HG03354 (cell line): ENCODE data around the gene SETD1B.
"Not testable (repeated sequence)": the region's sequence is repeated elsewhere in the genome, so short reads cannot be mapped to it uniquely, and the experiment has no call there.

Experiments used
- ATAC-seq: cut with Tn5 transposase; IDR thresholded peaks from one replicate; pipeline ENCODE4 v1.9.1; 2021; ENCODE audit warnings: mild to moderate bottlenecking; ENCODE audit not compliant: unreplicated experiment, poor library complexity, severe bottlenecking

Gene SETD1B

DNA sequence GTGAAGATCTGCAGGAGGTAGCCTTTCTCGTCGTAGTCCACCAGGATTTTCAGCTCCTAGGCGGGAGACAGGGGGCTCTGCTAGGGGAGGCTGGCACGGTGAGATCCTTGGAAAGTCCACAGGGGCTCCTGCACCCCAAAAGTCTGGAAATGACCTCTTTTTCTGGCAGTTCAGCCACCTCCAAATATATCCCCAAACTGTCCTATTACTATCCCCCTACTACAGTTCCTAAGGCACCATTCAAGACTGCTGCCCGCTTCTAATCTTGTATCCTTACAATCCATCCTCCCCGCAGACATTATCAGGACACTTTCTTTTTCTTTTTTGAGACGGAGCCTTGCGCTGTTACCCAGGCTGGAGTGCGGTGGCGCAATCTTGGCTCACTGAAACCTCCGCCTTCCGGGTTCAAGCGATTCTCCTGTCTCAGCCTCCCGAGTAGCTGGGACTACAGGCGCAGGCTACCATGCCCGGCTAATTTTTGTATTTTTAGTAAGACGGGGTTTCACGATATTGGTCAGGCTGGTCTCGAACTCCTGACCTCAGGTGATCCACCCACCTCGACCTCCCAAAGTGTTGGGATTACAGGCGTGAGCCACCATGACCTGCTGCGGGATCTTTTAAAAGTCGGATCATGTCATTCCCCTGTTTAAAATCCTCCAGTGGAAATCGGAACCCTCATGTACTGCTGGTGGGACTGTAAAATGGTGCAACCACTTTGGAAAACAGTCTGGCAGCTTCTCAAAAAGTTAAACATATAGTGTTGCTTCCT is 36.4 kb downstream of the SETD1B start:
- no peak for ATAC-seq

DNA sequence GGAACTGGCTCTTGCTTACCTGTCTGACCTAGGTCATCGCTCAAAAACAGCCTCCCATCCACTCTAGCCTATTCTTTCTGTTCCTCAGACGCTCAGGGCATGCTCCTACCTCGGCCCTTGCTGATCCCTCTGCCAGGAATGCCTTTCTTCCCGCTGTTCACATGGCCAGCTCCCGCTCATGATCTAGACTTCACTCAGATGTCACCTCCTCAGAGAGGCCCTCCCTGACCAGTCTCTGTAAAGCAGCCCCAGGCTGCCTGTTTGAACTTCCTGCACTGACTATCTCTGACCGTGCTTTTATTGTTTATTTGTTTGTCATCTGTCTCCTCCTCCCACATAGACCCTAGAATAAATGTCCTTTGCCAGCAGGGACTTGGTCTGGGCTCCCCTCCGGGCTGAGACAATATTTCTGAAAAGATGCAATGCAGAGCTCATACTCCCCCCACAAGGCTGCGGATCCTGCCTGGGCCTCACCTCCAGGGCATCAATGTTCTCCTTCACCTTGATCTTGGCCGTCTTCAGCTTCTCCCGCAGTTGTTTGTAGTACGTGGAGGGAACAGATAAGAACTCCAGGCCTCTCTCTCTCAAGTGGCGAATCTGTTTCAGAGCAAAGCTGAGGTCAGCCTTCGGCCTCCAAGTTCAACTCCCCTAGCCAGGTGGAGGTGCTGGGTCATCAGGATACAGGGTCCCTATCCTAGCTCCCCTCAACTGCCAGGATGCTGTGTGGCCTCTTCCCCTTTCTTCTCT is 39.6 kb downstream of the SETD1B start:
- no peak for ATAC-seq

DNA sequence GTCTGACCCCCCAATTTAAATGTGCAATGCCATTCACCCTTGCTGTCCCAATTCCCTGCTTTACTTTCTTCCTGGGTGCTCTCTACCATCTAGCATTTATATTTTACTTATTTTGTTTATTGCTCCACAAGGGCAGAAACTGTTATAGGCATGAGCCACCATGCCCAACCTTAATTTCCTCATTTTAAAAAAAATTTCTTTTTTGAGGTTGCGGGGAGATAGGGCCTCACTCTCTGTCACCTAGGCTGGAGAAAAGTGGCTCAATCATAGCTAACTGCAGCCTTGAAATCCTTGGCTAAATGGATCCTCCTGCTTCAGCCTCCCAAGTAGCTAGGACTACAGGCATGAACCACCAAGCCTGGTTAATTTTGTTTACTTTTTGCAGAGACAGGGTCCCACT is 41.9 kb downstream of the SETD1B start:
- no peak for ATAC-seq

DNA sequence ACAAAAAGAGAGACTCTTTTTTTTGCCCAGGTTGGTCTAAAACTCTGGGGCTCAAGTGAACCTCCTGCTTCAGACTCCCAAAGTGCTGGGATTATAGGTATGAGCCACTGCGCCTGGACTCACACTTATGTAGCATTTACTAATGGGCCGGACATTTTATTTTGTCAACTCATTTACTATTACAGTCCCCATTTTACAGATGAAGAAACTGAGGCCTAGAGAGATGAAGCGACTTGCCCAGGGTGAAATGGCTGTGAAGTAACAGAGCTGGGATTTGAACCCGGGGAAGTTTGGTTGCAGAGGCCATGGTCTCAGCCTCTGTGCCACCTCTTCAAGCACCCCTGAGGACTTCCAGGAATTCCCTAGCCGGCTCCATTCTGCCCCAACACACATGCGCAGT is 45.4 kb downstream of the SETD1B start:
- ATAC-seq = no peak

DNA sequence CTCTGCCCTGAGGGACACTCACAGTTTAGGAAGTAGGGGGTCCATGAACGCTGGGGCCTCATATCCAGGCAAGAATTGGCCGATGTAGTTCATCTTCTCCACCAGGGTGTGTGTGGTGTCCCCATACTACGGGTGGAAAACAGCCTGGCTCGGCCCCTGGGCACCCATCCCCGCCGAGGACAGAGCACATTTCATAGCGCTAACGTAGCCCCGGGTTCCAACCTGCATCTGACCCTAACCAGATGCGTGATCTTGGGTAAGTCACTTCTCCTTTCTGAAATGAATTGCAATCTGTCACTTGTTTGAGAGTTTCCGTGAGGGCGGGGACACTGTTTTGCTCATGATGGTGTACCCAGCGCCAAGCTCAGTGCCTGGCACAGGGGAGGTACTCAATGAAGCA is 45.9 kb downstream of the SETD1B start:
- ATAC-seq = no peak

DNA sequence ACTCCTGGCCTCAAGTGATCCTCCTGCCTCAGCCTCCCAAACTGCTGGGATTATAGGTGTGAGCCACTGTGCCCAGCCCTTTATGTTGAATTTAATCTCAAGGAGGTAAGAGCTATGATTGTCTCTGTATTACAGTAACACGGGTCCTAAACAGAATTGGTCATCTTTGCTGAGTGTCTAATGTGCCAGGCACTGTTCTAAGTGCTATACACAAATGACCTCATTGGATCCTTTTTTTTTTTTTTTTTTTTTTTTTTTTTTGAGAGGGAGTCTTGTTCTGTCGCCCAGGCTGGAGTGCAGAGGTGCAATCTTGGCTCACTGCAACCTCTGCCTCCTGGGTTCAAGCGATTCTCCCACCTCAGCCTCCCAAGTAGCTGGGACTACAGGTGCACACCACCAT is 48.6 kb downstream of the SETD1B start:
- ATAC-seq = not testable (repeated sequence)

DNA sequence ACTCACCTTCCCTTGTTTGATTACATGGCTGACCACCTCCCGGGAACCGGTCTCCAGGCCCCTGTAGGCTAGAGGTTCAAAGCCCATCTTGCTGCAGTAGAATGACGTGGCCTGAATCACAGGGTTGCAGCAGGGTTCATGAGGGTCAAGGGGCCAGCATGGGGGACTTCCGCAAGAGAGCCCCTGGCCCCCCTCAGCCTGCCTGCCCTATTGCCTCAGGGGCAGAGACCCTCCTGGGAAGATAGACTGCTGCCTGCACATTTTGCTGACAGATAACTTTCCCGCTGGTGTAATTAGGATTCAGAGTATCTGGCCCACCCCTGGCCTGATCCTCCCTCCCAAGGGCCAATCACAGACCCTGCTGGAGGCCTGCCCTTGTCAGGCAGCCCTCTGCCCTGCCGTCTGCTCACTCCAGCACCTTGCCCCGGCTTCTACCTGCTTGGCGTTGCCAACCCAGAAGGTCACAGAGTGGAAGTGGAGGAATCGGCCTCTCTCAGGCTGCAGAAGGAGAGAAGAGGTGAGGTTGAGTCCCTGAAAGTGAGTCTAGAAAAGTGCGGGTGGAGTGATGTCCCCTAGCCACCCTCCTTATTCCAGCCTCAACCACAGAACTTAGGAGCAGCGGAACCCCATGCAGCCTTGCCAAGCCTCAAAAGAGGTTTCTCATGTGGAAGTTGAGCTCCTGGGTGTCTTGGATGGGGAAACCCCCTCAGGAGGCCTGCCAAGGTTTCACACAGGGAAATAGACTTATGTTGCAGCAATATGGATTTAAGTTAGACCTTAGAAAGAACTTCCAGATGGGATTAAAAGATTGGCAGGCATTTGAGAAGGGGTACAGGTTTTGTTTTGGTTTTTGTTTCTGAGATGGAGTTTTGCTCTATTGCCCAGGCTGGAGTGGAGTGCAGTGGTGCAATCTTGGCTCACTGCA is 53.8 kb downstream of the SETD1B start:
- no peak for ATAC-seq

DNA sequence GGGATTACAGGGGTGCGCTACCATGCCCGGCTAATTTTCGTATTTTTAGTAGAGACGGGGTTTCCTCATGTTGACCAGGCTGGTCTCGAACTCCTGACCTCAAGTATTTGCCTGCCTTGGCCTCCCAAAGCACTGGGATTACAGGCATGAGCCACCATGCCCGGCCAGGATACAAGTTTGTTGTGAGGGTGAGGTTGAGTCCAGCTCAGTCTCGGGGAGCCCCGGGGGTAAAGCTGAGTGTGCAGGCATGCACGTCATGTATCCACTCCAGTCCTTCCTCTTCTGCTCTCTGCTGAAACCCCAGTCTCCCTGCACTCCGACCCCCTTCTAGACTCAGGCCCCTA is 54.5 kb downstream of the SETD1B start:
- ATAC-seq = no peak

DNA sequence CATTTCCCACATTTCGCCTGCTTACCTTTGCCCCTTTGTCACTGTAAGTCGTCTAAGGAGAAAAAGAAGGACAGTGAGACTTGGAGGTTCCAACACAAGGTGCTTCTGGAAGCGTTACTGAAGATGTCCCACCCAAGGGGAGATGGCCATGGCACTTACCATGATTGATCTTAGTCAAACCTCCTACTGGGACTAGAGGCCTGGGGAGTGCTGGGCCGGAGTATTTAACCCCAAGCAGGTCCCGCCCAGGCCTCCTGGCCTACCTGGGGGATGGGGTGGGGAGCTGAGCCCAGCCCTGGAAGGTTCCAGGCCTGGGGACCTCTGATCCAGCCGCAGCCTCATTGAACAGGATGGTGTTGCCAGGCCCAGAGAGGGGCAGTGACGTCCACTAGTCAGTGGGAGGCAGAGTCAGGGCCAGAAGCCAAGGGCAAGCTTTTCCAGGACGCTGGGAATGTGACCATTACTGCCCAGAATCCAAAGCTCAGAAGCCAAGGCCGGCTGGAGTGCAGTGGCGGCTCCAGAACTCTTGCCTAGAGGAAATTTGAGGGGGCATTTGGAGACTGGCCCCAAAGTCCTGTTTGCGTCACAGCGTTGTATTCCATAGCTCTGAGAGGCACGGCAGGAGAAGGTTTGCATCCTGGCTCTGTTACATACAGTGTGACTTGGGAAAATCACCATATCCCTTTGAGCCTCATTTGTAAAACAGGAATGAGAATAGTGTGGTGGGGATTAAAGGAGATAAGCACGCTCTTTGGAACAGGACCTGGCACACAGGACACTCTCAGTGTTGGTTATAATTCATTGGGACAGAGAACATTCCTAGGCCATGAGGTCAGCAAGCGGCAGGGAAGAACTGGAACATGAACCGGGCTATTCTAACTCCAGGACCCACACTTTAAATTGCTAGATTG is 55.1 kb downstream of the SETD1B start, which contains the start of gene HPD:
TSS of gene HPD (minus strand) at position 198 of the 911 bp plus-strand sequence. CDS start at position 162, 36 bp downstream.
- no peak for ATAC-seq

DNA sequence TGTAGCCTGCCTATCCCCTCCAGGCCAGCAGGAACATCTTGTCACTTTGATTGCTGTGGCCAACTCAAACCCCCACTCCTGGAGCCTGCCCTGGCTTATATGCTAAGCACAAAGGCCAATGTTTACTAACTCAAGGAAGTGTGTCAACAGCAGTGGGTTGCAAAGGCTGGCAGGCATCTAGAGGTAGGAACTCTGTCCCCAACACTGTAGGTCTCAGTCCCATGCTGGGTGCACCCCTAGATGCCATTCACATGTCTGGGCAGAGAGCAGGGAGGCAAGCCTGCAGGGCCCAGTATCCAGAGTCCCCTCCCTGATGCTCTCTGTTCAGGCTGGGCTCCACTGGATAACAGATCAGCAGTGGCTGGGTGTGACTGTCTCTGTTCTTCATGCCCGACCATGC is 56.4 kb downstream of the SETD1B start:
- no peak for ATAC-seq

DNA sequence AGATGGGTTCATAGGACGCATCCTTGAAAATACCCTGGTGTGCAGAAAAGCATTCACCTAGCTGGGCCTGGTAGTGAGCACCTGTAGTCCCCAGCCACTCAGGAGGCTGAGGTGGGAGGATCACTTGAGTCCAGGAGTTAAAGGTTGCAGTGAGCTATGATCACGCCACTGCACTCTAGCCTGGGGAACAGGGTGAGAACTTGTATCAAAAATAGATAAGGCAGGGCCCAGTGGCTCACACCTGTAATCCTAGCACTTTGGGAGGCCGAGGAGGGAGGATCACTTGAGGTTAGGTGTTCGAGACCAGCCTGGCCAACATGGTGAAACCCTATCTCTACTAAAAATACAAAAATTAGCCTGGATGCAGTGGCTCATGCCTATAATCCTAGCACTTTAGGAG is 56.9 kb downstream of the SETD1B start:
- not testable (repeated sequence) for ATAC-seq

DNA sequence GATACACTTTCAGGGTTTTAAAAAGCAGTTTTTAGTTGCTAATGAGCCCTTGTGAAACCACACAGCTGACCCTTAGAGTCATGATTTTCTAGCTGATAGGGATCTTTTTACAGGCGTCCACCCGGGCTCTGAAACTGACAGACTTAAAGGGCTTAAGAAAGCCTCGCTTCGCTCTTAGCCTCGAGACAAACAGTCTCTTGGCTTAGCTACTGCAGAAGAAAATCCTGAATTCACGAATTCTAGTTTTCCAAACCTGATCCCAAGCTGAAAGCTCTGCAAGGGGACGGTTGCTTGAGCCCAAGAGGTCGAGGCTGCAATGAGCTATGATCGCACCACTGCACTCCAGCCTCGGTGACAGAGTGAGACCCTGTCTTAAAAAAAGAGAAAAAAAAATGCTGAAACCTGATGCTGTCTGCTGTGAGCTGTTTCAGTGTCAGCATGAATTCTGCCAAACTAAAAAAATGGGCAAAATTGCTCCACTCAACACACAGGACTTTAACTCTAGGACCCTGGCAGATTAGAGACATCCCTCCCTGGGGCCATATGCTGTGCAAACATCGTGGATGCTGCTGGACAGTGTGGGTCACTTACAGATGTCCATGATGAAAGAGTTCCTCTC is 57.9 kb downstream of the SETD1B start:
- no peak for ATAC-seq

DNA sequence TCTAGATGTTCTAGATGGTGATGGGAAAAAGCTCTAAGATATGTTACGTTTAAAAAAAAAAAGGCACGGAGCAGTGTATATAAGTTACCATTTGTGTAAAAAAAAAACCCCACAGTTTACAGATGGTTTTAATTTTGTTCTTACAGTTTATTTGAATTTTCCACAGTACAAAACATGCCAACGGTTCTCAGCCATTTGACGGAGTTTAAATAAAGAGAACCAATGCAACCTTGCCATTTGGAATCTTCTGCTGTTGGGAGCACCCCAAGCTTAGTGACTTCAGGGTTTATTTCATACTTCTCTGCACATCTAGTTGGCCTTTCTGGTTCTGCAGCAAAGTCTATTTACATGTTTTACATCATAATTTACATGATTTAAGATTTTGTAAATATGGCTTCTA is 62.5 kb downstream of the SETD1B start:
- ATAC-seq = no peak

DNA sequence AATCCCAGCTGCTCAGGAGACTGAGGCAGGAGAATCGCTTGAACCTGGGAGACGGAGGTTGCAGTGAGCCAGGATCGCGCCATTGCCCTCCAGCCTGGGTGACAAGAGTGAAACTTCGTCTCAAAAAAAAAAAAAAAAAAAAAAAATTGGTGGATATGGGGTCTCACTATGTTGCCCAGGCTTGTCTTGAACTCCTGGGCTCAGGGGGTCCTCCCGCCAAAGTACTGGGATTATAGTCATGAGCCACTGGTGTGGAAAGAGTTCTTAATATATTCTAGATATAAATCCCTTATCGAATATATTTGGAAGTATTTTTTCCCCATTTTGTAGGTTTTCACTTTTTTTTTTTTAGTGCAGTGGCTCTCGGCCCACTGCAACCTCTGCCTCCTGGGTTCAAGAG is 65.4 kb downstream of the SETD1B start:
- not testable (repeated sequence) for ATAC-seq

DNA sequence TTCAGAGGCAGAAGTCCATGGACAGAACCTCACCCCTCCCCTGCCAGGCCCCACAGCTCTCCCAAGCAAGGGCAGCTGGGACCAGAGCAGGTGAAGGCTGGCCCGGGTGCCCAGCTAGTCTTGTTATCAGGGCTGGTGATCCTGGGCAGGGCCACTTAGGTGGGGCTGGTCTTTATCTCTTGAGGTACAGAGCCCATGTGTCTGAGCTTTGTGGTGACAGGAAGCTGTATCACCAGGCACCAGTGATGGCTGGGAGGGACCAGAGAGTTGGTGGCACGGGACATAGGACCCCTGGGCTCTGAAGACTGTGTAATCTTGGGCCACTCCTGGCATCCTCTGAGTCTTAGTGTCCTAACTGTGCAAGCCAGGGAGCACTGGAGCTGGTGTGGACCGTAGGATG is 67.7 kb downstream of the SETD1B start:
- ATAC-seq = no peak

DNA sequence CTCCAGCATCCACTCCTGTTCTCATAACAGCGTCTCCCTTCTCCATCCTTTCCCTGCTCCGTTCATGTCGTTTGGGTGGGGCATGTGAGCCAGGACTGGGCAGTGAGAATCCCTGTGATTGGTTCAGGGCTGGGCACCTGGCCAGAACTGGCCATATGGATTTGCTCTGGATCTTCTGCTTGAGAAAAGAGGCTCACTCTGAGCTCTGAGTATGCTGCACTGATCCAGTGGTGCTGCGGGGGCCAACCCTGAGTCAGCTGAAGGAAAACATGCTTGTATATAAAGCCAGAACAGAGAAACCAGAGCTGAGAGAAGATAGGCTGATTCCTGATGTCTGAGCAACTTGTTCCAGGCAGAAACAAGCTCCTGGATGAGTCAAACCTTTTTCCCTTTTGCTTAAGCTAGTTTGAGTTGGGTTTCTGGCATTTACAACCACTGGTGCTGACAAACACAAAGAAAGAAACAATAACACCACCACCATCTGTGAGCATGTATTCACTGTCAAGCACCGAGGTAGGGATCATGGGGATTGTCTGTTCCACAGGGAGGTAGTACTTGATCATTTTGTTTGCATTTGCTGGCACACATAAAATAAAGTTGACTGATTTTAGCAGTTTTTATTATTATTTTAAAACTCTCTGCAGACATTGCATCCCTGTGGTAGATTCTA is 68.9 kb downstream of the SETD1B start:
- no peak for ATAC-seq

DNA sequence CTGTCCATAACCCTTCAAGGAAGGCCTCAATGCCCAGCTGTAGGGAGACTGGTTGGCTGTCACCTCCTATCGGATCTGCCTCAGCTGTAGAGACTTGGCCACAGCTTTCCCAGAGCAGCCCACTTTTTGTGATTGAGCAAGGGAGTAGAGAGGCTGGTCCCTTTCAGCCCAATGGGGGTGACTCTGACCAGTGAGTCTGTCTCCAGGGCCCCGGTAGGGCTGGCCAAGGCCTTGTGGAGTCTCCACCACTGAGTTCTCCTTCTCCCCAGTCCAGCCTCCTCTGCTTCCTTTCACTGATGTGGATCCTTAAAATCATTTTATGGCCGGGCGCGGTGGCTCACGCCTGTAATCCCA is 69.4 kb downstream of the SETD1B start:
- no peak for ATAC-seq

DNA sequence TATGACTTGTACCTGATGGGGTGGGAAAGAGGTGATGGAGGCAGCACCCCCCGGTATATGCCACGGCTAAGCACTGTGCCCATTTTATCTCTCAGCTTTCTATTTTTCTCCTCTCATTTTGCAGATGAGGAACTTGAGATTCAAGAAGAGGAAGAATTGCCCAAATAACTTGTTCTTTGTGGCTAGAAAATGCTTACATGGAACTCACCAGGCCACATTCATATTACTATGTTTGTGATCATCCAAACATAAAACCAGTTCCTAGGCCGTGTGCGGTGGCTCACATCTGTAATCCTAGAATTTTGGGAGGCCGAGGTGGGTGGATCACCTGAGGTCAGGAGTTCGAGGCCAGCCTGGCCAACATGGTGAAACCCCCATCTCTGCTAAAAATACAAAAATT is 70.3 kb downstream of the SETD1B start:
- ATAC-seq = no peak
